ENCODE measurements around the gene REXO4. TPM values are rescaled to one million over a fixed set of nuclear protein-coding genes. Genes with fewer than 3 reads are reported as not detected.

REXO4 gene
- polyA plus RNA-seq, 1 donor (not counting 4 experiments of a cell fraction or from before 2014, with no cell fraction given): 21.5 TPM

GRCh38 chr9:133368249-133368881 is 49.4 kb downstream of the REXO4 start:
- Histone ChIP-seq H3K27me3 (ENCODE audit: control insufficient read depth, extremely low read depth, insufficient read depth, low read length) (no peaks in the 10 kb centered on the region), H4K20me1 (ENCODE audit: control insufficient read depth, extremely low read depth, insufficient read depth, low read length) (peaks cover 63% of the 10 kb centered on the region), H3K4me1 (ENCODE audit: control insufficient read depth, extremely low read depth, insufficient read depth, low read length) (peaks cover 70% of the 10 kb centered on the region), H3K9ac (ENCODE audit: control insufficient read depth, extremely low read depth, insufficient read depth, low read length) (no peak overlapping the region), H3K27ac (ENCODE audit: control insufficient read depth, insufficient read depth, low read length) (peak overlapping the region; percentile 7), H3K9me1 (ENCODE audit: control insufficient read depth, extremely low read depth, insufficient read depth, low read length) (peaks cover 8% of the 10 kb centered on the region), H3K36me3 (ENCODE audit: control insufficient read depth in 2 of 2, extremely low read depth in 1 of 2, insufficient read depth in 2 of 2, low read length in 2 of 2) (peaks cover 40 to 62% of the 10 kb centered on the region in 2 experiments), H3K4me2 (ENCODE audit: control insufficient read depth, extremely low read depth, insufficient read depth, low read depth, low read length) (peak overlapping the region; percentile 51), H2AFZ (ENCODE audit: control insufficient read depth, low read length) (no peak overlapping the region), H3K9me3 (ENCODE audit: control insufficient read depth, low read depth, low read length) (no peaks in the 10 kb centered on the region), H3K4me3 (ENCODE audit: control insufficient read depth in 2 of 3, extremely low read depth in 1 of 3, insufficient read depth in 2 of 3, low read depth in 1 of 3, low read length in 3 of 3) (peak overlapping the region in 1 of 3 experiments; percentile 13), H3K79me2 (ENCODE audit: control insufficient read depth, insufficient read depth, low read length) (peaks cover 79% of the 10 kb centered on the region)
- TF ChIP-seq EZH2 (IDR thresholded peaks at IDR 0.05; ENCODE audit: low read length): no peak
- TF ChIP-seq CTCF (optimal IDR thresholded peaks at IDR 0.05 in 1 of 3, IDR thresholded peaks at IDR 0.05 in 1 of 3, conservative IDR thresholded peaks at IDR 0.05 in 1 of 3; ENCODE audit: extremely low read depth in 1 of 3, insufficient read depth in 2 of 3, low read length in 3 of 3): no peak
- FAIRE-seq (peak; percentile 81), DNase-seq (ENCODE audit: low read depth, low spot score) (no peak)
- dilution Hi-C loops (cut with MboI; ENCODE audit: extremely low pct_ligation_motif_present, low sequenced_read_pairs): no loop called here

DNA sequence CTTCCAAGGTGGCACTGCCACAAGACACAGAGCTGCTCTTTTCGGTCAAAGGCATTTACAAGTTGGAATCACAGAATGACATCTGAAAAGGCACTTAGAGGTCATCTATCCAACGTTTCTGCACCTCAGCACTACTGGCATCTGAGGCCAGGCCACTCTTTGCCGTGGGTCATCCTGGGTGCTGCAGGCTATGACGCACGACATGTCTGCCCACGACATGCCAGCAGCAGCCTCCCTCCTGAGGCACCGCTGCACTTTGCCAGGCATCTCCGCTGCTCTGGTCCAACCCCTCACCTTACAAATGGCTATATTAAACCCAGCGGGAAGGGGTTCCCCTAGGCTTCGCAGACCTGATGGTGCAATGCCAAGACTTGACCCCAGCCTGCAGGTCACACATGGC is 50.0 kb downstream of the REXO4 start:
- peaks cover 8% of the 10 kb centered on the region for H3K9me1 ChIP-seq (ENCODE audit: control insufficient read depth, extremely low read depth, insufficient read depth, low read length)
- FAIRE-seq: no peak
- H3K9me3 ChIP-seq (ENCODE audit: control insufficient read depth, low read depth, low read length): no peaks in the 10 kb centered on the region
- H3K27me3 ChIP-seq (ENCODE audit: control insufficient read depth, extremely low read depth, insufficient read depth, low read length): no peaks in the 10 kb centered on the region
- dilution Hi-C loops (cut with MboI; ENCODE audit: extremely low pct_ligation_motif_present, low sequenced_read_pairs): no loop called here
- peaks cover 42 to 60% of the 10 kb centered on the region in 2 experiments for H3K36me3 ChIP-seq (ENCODE audit: control insufficient read depth in 2 of 2, extremely low read depth in 1 of 2, insufficient read depth in 2 of 2, low read length in 2 of 2)
- H3K27ac ChIP-seq (ENCODE audit: control insufficient read depth, insufficient read depth, low read length): no peak overlapping the region
- DNase-seq (ENCODE audit: low read depth, low spot score): no peak
- peaks cover 73% of the 10 kb centered on the region for H3K79me2 ChIP-seq (ENCODE audit: control insufficient read depth, insufficient read depth, low read length)
- peaks cover 61% of the 10 kb centered on the region for H4K20me1 ChIP-seq (ENCODE audit: control insufficient read depth, extremely low read depth, insufficient read depth, low read length)
- TF ChIP-seq CTCF (optimal IDR thresholded peaks at IDR 0.05 in 1 of 3, IDR thresholded peaks at IDR 0.05 in 1 of 3, conservative IDR thresholded peaks at IDR 0.05 in 1 of 3; ENCODE audit: extremely low read depth in 1 of 3, insufficient read depth in 2 of 3, low read length in 3 of 3): no peak
- TF ChIP-seq EZH2 (IDR thresholded peaks at IDR 0.05; ENCODE audit: low read length): no peak
- no peak overlapping the region for H3K4me3 ChIP-seq (ENCODE audit: control insufficient read depth in 2 of 3, extremely low read depth in 1 of 3, insufficient read depth in 2 of 3, low read depth in 1 of 3, low read length in 3 of 3)
- no peak overlapping the region for H2AFZ ChIP-seq (ENCODE audit: control insufficient read depth, low read length)
- H3K4me2 ChIP-seq (ENCODE audit: control insufficient read depth, extremely low read depth, insufficient read depth, low read depth, low read length): peak overlapping the region; percentile 51
- peaks cover 73% of the 10 kb centered on the region for H3K4me1 ChIP-seq (ENCODE audit: control insufficient read depth, extremely low read depth, insufficient read depth, low read length)
- H3K9ac ChIP-seq (ENCODE audit: control insufficient read depth, extremely low read depth, insufficient read depth, low read length): no peak overlapping the region
